HG02973 (cell line): ENCODE results near the gene TMEM92.

Experiments used
- ATAC-seq: cut with Tn5 transposase; IDR thresholded peaks from one replicate; pipeline ENCODE4 v1.9.1; 2021; ENCODE audit warnings: moderate library complexity; ENCODE audit not compliant: unreplicated experiment

The TMEM92 gene

DNA sequence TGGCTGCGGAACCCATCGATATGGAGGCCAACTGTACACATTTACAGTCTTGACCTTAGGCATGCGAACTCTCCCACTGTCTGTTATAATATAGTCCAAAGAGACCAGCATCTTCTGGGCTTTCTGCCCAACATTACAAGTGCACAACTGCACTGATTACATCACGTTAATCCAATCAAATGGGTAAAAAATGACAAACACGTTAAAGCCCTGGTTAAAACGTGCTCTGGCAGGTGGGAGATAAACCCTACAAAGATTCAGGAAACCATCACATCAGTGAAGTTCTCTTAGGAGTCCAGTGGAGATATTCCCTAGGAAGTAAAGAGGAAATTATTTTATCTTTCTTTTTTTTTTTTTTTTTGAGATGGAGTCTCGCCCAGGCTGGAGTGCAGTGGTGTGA is 48.0 kb downstream of the TMEM92 start:
- no peak for ATAC-seq

DNA sequence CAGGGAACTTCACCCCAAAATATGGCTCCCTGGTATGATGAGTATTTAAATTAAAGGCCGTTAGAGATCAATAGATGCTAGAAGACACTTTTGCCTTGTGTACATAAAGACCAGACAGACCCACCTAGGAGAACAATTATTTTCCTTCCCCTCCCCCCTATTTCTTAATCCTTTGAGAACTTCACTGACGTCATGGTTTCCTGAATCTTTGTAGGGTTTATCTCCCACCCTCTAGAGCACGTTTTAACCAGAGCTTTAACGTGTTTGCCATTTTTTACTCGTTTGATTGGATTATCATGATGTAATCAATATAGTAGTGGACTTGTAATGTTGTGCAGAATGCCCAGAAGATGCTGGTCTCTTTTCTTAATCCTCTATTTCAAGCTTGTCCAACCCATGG is 48.8 kb downstream of the TMEM92 start:
- no peak for ATAC-seq

DNA sequence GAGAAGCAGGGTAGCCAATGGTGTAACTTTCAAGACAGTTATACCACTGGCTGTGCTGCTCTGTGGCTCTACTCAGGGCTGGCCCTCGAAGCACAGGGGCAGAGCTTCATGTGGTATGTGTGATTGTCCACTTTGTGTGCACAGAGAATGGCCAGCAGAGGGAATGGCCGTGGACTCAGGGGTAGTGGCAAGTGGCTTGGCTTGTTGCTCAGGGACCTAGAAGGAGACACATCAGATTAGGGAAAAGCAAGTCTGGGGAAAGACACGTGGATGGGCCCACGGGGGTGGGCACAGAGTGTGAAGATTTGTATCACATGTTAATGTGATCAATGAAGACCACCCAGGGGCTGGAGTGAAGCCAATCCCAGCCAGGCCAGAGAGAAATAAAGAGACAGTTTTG is 51.6 kb downstream of the TMEM92 start:
- ATAC-seq = no peak

DNA sequence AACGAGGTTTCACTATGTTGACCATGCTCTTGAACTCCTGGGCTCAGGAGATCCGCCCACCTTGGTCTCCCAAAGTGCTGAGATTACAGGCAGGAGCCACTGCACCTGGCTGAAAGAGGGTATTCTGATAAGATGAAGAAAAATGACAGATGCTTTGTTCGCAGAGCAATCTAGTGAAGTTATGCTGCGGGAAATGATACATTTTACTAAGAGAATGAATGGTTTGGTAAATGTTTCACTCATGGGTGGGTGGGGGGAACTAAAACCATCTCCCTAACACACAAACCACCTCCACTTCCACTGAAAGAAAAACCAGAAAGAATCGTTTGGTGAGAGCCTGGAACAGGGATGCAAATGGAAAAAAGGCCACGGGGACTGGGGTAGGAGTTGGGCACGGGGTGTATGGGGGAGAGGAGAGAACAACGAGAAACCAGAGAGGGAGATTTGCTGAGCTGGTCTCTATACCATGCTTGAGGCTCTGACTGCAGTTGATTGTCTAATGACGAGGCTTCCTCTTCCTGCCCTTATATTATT is 52.6 kb downstream of the TMEM92 start:
- ATAC-seq = no peak

DNA sequence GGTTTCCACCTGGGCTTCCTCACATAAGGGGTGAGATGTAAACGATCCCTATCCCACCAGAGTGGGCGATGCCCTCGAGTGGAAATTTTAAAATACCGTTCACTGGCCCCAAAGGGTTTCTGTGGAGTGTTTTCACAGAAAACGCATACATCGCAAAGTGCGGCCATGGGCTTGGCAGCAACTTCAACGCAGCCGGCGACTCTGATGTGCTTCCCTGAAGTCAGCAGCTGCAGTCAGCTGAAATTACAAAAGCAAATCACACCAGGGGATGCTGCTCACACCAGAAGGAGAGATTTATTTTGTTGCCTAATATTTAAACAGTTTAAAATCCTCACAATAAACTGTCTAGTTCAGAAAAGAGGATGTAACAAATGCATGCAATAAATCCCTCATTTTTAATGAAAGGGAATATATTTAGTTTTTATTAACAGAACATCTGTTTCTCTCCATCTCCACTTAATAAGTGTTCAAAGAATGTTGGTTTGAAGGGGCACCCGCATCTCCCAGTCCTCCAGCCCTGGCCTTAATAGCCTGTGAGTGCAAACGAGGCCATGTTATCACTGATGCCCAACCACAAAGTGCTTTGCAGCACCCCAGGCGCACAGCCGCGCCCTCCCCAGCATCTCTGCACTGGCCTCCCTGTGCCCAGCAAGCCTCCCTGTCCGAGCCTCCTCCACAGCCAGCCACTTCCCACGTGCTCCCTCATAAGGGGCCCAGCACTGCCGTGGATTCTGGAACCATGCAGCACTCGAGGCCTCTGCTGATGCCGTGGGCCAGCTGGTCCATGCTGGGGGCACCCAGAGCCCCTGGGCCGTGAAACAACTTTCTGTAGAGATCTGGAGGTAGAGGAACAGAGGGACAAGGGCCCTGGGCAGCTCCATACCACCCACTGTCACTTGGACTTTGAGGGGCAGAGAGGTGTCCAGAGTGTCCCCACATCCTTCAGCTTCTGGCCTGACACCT is 54.4 kb downstream of the TMEM92 start:
- no peak for ATAC-seq

DNA sequence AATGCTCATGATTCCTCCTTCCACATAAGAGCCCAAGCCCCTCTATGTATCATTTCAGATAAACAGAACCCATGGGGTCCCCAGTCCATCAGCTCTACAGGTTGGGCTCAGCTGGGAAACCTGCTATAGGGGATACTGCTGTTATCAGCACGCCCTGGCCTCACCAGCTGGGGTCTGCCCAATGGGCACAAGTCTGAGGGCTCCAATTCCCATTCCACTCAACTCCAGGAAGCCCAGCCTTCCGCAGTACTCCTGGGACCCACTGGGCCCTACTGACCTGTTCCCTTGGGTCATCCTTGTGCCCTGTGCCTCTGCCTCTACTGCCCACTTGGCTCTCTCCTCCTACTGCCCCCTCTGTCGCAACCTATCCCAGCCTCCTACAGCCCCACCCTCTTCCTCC is 55.5 kb downstream of the TMEM92 start:
- ATAC-seq = no peak

DNA sequence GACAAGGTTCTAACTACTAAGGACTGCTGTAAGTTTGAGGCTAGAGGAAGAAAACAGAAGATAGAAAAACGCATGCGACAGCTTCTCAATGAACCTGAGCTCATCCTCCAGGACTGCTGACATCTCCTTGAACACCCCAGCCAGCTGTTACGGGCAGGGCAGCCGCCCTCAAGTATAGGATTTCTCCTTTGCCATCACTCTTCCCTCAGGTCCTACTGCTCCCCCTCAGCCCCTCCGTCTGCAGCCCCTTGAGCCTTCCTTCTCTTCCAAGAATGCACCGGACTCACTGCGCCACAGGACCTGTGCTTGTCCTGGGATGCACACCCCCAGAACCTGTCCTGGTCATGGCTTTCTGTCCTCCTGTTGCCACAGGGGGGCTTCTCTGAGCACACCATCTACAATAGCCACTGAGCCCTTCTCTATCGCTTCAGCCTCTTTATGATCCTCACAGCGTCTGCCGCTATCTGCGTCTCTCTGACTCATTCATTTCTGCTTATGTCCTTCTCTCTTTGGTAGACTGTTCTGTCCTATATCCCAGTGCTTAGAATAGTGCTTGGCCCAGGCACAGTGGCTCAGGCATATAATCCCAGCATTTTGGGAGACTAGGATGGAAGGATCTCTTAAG is 56.0 kb downstream of the TMEM92 start:
- ATAC-seq = no peak
